Ecto neural progenitor cell (in vitro differentiated cells): ENCODE data around the gene STX8.
"Not testable (repeated sequence)": the region's sequence is repeated elsewhere in the genome, so short reads cannot be mapped to it uniquely, and the experiment has no call there.

Experiments
- DNase-seq: peaks from one replicate; pipeline ENCODE4 v3.0.0-alpha.2; 2018; ENCODE audit warnings: low spot score

STX8 gene

DNA sequence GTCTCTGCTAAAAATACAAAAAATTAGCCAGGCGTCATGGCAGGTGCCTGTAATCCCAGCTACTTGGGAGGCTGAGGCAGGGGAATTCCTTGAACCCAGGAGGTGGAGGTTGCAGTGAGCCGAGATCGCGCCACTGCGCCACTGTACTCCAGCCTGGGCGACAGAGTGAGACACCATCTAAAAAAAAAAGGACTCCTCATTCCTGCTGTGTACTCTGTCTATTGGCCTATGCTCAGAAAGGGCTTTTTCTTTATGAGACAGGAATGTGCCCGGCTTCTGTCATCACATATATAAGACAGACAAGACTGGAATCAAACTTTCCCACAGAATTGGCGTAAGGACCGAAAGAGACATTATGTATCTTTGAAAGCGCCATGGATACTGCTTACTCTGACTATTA, 236.1 kb downstream of the STX8 start:
- DNase-seq, result not testable (repeated sequence)

DNA sequence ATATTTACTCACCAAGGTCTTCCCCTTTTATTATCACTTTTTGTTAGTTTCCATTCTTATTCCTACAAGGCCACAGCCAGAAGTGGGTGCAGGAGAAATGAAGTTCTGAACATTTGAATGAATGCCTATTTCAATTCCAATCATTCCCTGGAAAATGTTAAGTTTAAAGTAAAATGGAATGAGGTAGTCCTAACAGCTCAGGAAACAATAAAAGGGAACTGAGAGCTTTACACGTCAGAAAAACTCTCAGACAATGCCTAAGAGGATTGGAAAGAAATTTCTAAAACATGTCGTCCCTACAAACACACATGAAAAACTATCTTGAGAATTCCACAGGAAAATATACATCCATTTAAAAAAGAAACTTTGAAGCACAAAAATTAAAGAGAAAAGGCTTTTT, 238.8 kb downstream of the STX8 start:
- no peak for DNase-seq

DNA sequence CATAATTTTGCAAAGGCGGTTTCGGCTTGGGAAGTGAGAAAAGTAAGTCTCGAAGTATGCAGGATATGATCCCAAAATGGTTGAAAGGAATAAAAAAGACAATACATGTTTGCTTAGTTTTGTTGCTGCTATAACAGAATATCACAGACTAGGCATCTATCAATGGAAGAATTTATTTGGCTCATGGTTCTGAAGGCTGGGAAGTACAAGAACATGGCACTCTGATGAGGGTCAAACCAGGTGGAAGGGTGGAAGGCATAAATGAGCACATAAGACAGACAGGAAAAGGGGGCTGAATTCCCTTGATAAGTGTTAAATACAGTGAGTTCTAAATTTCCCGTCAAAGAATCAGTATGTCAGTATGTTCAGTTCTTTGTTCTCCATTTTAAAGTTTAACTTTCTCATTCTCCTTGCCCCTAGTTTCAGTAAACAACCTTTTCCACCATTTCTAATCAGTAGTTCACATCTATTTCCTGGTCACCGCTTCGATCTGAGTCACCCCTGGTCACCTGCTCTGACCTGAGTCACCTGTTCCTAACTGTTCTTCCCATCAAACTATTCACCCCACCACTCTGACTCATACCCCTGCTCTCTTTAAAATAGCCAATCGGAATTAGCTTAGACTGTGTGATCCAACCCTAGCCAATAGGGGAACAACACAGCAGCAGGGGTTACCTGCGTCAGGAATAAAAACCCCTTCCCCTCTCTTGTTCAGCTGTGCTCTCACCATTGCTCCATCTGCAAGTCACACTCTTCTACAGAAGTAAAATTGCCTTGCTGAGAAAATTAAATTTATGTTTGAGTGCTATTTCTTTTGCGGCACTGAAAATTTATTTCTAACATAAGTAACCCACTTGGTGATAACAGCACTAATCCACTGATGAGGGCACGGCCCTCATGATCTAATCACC, 240.8 kb downstream of the STX8 start:
- DNase-seq, result no peak

DNA sequence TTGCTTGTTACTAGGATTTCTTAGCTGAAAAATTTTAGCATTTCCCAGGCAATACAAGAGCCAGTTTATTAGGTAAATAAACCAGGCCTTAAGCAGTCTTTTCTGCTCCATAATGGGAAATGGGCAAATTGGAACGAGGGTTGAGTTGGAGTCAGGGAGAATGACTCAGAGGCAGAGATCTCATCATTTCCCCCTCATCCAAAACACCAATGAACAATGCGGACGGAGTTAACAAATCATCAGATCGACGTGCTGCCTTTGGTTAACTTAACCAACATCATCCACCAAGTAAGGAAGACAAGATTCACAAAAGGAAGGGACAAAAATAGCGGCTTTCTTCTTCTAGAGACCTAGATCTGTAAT, 243.5 kb downstream of the STX8 start:
- DNase-seq, result no peak

DNA sequence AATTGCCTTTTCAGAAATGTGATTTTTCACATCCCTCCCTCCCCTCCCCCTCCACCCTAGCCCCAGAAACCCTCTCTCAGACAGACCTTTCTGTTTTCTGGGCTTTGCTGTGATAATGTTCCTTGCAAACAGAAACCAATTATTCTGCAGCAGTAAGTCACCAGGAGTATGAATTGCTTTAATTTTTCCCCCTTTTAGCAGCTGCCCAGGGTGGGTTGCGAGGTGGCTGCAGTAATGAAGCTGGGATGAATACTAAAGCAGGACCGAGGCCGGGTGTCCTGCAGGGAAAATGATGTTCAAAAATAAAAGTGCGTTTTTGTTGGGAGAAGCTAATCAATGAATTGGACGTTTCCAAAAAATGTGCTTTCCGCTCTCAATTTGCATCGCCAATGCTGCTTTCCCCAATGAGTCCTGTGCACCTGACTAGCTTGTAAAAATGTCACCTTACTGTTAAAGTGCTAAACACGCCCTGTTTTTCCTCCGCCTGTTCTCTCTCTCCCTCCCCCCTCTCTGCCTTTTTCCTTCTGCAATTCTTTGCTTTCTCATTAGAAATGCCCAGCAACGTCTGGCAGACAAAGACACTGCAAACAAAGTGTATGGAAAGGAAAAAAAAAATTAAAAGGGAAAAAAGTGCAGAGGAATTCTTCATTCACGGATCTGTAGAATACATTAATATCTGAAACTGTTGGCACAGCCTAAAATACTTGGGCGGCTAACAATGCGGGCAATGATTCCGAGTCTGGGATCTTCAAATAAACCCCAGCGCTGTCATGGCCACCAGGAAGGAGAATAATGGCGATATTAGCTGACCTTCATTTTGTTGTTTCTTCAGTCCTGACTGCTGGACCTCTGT, 244.1 kb downstream of the STX8 start:
- no peak for DNase-seq

DNA sequence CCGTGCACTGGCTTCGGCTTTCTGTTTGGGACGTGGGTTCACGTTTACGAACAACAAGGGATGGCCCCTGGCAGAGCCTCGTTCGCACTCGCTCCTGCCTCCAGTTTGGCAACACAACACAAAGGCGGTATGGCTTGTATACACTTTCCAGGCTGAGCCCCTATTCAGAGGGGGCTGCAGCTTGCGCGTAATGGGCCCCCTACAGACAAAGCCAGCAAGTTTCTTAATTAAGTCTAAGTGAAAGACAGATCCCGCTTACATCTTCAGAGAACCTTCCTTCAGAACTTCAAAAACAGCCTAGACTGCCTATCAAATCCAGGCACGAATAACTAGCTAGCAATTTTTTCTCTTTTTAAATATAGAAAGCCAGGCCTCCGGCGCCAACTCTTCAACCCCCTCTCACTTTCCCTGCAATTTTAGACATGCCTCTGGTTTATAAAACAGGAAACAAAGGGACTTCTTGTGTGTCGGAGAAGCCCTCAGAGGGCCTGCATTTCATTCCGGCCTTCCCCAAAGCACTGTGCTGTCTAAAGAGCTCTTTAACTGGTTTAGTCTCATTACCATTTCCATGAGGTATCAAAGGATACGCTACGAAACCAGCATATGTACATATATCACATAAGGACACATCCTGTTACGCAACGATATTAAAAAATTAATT, 244.9 kb downstream of the STX8 start:
- peak; percentile 62 for DNase-seq

DNA sequence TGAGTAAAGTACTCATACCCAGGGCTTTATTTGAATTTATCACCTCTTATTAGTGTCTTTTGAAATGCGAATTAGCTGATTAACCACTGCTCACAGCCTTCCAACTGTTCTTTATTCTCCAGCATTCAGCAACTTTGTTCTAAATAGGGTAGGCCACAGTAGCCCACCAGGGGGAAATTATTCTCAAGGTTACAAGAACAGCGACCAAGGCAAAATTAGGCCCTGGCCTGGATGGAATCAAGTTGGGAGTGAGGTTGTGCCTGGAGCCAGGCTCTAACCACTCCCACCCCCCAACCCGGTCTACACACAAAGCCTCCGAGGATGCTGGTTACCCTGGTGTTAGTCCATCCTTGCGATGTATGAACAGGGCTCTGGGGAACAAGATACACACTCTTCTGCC, 245.5 kb downstream of the STX8 start:
- peak; percentile 57 for DNase-seq

DNA sequence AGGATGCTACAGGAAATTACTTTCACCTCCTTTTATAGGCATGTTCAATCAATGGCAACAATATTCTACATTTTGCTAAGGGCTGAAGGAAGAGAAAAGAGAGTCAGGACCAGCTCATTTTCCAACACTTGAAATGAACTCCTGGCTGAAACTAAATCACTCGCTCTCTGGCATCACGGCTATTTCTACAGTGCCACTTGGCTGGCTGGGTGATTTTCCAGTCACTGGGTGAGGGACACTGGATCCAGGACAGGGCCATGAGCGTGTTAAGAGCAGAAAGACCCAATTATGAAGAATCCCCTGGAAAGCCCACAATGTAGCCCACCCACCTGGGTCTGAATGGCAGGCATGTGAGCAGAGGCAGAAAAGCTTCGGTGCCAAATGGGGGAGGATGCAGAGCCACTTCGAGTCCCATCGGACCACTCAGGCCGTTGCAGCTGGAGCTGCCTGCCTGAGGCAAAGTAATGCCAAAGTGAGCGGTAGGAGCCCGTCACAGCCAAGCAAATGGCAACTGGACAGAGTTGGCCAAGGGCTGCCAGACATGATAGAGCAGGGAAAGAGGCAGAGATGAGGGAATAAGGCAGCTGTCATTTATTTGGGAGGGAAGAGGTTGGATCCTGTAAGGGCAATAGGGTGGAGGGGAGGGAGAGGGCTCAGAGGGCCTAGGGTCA, 246.2 kb downstream of the STX8 start:
- DNase-seq, result no peak

DNA sequence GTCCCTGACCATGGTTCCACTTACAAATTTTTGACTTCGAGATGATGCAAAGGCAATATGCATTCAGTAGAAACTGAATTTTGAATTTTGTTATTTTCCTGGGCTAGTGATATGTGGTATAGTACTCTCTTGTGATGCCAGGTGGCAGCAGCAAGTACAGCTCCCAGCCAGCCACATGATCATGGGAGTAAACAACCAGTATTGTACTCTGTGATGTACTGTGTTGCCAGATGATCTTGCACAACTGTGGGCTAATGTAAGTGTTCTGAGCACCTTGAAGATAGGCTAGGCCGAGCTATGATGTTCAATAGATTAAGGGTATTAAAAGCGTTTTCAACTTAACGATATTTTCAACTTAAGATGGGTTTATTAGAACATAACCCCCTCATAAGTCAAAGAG, 250.8 kb downstream of the STX8 start:
- DNase-seq, result no peak

DNA sequence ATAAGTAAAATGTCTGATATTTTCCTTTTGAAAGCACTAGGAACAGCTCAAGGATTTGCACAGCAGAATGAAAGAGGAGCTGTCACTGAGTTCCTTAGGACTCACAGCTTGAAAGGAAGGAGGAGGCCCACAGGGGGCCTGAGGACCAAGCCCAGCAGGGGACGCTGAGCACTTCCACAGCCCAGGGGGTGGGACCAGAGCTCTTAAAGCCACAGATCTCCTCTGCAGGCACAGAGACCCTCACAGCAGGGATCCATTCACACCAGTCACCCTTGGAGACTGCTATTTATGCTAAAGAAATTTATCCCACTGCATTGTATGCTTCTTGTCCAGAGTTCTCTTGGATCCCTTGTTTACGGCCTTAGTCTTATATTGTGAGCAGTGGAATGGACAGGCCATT, 253.3 kb downstream of the STX8 start:
- DNase-seq, result peak; percentile 66

DNA sequence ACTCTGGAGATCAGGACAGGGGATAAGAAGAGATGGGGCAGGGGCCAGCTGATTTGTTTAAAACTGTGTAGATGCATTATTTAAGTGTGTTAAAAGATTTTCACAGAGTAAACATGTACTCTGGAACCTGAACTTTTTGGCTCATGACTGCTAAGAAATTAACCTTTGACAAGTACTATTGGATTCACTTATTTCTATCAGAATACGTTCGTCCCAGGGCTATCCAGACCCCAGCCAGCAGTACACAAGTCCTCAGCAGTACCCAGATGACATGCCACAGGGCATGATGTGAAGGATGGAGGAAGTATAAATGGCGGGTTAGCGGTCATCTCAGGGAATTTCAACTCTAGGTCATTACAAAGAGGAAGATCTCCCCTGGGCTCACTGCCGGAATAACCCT, 253.7 kb downstream of the STX8 start:
- no peak for DNase-seq

DNA sequence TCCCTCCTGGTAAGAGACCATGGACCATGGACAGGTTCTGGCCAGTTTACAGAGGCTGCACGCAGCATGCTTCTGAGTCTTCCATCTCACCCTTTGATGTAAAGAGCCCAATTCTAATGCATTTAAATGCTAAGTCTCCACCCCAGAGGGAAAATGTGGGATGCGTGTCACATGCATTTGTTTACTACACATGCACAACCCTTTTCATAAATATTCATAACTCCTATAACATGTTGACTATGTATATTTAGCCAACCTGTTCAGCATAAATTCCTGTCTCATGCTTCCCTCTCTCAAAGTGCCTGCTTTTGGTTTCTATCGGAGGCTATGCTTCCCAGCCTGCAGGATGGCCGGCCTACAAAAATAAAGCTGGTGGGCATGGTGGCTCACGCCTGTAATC, 260.3 kb downstream of the STX8 start:
- no peak for DNase-seq

DNA sequence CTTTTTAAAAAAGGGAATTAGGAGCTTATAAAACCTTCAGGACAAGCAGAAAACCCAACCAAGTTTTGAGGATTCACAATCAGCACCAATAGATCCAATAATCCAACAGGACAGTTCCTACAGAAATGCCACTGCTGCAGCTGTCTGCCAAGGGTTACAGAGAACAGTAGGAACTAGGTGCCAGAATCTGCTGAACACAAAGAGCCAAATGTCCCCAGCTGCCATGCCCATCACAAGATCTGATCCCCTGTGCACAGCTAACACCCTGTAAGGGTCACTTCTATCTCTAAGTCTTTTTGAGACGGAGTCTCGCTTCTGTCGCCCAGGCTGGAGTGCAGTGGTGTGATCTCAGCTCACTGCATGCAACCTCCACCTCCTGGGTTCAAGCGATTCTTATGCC, 262.3 kb downstream of the STX8 start:
- DNase-seq, result no peak

DNA sequence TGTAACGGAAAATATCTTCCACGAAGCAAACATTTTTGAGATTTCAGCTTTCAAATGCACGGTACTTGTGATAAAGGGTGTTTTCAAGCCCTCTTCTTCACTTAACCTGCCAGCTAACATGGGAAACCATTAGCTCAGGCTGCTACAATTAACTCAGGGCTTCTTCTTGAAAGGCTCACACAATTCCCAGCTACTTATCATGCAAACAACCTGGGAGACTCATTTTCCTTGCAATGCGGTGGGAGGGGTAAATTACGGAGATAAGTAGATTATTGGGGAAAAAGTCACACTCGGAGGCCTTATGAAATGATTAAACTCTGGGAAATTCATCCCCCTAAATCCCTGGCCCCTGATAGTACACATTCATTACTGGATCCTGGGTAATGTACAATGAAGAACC, 266.4 kb downstream of the STX8 start:
- DNase-seq, result no peak

DNA sequence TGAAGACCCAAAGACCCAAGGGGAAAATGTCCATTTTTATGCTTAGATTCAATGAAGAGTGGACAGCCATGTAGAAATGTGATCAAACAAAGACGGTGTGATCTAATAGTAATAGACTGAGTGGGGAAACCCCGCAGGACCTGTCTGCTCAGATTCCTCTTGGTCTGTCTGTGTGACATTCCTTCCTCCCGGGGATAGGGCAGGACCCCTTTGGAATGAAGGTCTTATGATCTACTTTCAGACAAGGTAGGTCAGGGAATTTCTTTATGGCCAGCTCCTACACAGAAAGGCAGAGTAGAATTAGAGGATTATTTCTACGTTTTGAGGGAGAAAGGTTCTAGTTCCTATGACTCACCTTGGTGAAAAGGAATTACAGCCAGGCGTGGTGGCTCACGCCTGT, 267.6 kb downstream of the STX8 start:
- no peak for DNase-seq

DNA sequence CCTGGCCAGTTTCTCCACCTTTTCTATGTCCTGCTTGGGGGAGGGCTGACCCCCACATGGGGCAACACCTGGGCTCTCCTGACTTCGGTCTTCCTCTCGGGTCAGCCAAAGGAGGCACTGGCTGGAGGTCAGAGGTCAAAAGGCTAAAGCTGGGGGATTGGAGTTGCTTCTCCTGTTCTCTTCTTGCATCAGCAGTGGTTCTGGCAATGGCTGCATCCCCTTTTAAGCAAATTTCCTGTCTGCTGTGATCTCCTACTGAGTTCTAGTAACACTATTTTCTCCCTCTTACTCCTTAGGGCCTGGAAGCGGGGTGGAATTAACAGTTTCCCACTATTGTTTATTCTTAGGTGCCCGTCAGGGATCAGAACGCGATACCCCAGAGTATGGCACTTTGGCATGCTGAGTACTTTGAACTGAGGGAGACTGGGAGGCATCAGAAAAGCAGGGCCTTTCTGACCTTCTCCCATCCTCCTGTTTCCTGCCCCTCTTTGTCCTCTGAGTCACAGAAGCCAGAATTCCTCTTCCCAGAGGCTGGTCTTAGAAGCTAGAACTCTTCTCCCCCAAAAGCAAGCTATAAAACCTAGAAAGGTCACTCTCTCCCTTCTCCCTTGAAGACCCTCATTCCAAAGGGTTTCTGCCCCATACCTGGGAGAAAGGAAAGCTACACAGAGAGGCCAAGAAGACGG, 268.2 kb downstream of the STX8 start:
- DNase-seq, result no peak

DNA sequence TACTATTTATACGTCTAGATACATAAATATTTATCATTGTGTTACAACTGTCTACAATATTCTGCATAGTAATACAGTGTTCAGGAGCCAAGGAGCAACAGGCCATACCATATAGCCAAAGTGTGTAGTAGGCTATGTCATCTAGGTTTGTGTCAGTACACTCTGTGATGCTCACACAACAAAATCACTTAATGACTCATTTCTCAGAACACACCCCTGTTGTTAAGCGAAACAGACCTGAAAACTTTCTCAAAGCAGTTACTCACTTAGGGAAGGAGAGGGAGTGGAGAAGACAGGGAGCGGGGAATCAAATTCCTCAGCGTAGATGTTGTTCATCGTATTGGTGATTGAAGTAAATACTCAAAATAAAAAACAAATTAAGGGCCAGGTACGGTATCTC, 269.5 kb downstream of the STX8 start:
- no peak for DNase-seq

DNA sequence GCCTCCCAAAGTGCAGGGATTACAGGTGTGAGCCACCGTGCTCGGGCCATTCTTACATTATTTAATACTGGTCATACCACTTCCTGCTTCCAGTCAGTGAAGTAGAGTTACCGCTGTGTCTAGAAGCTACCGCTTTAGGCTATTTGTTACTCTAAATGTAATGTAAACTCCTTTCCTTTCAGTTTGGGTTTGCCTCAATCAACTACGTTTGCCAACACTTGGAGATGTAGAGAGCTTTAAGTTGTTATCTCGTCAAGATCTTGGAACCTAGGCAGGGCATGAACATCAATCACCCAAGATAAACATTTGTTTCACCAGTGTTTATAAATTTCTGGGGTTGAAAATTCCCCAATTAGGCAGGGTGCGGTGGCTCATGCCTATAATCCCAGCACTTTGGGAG, 275.9 kb downstream of the STX8 start:
- DNase-seq, result no peak

DNA sequence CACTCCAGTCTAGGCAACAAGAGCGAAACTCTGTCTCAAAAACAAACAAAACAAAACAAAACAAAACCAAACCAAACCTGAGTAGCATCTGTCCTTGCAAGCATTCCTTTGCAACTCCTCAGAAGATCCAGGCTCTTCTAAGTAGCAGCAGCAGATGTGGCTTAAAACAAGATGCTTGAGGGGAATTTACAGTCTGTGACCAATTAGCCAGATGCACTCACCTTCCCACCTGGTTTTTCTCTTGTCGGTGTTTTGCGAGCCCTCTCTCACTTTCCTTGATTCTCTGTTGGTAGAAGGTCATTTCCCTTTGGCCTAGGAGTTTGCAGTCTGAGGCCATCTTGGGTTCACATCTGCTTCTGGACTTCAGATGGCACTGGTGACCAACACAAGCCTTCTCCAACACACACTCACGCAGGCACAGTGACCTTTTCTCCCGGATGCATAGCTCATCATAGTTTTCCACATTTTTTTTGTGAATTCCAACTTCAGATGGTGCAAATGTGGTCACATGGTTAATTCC, 276.8 kb downstream of the STX8 start:
- DNase-seq, result no peak

DNA sequence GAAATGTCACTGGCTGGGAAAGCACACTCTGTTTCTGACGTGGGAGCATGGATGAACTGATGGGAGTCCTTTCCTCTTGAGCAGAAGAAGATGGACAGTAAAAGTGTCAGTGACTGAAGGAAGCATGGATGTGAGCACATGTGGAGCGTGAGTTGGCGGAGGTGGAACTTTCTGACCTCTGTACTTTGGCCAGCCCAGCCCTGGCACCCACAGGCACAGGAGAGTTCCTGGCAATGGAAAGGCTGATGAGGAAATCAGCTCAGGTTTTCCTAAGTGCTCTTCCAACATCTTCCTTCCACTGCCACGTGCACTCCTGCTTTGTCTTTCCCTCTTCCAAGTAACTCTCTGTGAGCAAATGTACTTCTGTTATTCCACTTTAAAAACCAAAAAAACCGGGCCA, 277.5 kb downstream of the STX8 start:
- DNase-seq, result no peak

DNA sequence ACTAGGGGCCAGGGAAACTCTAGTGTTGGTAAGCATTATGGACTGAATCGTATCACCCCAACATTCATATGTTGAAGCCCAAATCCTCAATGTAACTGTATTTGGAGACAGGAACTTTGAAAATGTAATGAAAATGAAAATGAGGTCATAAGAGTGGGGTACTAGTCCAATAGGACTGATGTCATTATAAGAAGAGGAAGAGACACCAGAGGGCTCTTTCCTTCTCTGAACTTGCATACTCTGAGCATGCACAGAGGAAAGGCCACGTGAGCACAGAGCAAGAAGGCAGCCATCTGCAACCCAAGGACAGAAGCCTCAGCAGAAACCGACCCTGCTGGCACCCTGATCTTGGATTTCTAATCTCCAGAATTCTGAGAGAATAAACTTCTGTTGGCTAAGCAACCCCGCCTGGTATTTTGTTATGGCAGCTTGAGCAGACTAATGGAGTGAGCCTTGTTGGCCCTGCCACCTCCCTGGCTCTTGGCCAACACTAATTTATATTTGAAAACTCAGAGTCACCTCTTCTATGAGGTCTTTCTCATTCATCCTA, 280.9 kb downstream of the STX8 start:
- DNase-seq, result no peak
